Left forelimb (tissue), 1 donor: ENCODE results near the gene PDZD4.
A peak's percentile ranks its signal among the peaks of the same experiment; 100 is the strongest.

Source experiments
- DNase-seq: peaks from one replicate; pipeline ENCODE4 v3.0.0-alpha.2; 2018; ENCODE audit warnings: low spot score

The PDZD4 gene

DNA sequence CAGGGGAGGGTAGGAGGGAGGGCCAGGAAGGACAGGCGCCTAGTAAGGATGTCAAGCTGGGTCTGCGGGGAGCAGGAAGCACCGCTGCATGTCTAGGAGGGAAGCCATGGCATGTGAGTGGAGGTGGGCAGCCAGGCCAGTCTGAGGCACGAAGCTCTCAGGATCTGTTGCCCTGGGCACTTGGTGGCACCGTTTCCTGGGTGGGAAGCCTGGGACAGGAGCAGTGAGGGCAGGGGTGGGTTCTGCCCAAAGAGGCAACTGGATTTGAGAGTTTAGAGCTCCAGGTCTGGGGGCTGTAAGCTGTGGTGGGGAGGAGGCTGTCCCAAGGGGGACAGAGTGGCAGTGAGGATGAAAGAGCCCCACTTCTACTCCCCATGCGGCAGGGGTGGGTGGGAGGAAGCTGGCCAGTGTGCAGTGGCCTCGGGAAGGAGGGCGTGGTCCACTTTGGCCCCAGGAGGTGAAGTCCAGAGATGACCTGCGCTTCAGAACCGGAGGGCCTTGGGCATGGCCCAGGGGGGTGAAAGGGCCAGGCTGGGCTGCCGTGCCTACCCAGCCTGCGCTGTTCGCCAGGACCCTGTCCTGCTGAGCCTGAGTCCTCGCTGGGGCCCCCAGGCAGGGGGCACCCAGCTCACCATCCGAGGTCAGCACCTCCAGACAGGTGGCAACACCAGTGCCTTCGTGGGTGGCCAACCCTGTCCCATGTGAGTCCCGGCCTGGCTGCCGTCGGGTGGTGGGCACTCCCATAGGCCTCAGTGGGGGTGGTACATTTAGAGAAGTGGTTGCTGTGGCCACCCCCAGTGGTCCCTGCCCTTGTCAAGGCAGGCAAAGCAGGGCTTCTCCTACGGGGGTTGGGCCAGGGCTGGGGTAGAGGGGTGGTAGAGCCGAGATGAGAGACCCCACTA is 57.8 kb downstream of the PDZD4 start:
- peak; percentile 6 for DNase-seq

- peak; percentile 50 for DNase-seq
Observed at GRCh38 chrX:153771415-153772315, 58.7 kb downstream of the PDZD4 start.

DNA sequence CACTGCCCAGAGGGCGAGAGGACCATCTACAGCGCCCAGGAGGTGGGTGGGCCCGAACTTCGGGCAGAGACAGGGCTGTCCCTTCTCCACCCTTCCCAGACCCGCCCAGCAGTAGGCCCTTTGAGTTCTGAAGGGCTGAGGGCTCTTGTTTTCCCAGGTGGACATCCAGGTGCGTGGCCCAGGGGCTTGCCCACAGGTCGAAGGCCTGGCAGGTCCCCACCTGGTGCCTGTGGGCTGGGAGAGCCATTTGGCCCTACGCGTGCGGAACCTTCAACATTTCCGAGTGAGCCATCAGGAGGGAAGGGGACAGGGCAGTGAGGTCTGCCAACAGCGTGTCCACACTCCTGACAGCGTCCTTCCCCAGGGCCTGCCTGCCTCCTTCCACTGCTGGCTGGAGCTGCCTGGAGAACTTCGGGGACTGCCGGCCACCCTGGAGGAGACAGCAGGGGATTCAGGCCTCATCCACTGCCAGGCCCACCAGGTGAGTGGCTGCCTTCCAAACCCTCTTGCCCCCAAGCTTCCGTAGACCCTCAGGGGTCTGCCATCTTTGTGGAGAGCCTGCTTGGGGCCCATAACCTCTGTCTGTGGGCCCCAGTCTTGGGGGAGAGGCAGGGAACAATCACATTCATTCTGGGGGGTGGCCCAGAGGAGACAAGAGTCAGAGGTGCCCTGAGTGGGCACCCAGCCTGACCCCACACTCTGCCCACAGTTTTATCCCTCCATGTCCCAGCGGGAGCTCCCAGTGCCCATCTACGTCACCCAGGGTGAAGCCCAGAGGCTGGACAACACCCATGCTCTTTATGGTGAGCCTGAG is 59.5 kb downstream of the PDZD4 start:
- DNase-seq, result peak; percentile 30

DNA sequence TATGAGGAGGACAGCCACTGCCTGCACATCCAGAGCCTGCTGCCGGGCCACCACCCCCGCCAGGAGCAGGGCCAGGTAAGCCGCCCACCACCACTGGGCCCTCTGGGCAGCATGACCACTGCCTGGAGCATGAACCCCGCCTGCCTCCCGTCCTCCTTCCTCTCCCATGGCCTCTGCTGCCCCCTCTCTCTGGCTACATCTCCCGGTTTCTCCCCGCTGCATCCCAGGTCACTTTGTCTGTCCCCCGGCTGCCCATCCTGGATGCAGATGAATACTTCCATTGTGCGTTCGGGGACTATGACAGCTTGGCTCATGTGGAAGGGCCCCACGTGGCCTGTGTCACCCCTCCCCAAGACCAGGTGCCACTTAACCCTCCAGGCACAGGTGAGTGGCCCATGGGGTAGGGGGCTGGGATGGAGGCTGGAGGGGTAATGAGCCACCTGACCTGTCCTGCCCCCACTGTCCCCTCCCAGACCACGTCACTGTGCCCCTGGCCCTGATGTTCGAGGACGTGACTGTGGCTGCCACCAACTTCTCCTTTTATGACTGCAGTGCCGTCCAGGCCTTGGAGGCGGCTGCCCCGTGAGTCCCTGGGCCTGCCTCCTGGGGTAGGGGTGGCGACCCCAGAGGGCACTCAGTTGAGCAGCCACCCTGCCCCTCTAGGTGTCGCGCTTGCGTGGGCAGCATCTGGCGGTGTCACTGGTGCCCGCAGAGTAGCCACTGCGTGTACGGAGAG is 60.3 kb downstream of the PDZD4 start:
- DNase-seq, result peak; percentile 28

DNA sequence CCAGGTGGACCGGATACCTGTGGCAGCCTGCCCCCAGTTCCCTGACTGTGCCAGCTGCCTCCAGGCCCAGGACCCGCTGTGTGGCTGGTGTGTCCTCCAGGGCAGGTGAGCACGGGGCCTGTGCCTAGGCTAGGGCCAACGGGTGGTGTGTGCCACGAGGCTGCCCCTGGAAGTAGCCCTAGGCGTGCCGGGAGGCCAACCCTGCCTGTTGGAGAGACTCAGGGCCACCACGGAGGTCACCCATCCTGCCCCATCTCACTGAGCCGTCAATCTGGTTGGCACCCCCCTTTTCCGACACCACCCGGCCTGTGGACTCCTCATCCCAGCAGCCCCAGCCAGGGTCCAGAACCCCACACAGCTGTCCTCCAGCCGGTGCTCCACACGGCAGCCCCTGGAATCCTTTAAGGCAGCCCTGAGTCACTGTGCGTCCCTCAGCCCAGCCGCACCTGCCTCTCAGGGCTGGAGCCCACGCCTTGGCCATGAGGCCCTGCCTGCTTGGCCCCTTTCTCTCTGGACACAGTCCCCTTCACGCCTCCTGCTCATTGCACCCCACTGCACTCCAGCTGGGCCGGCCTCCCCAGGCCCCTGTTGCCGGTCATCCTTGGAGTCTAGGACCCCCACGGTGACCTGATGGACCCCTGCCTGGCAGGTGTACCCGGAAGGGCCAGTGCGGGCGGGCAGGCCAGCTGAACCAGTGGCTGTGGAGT is 61.0 kb downstream of the PDZD4 start:
- peak; percentile 31 for DNase-seq

GRCh38 chrX:153768311-153769157 is 61.8 kb downstream of the PDZD4 start:
- DNase-seq, result peak; percentile 20

DNA sequence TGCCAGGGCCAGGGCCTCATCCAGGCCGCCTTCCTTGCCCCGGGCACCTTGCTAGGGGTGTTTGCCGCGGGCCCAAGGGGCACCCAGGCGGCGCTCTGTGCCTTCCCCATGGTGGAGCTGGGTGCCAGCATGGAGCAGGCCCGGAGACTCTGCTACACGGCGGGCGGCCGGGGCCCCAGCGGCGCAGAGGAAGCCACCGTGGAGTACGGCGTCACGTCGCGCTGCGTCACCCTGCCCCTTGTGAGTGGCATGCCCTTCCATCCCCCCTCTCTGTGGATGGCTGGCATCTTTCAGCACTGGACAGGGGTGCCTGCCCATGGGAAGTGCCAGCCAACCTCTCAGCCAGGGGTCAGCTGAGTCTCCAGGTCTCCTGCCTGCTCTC is 62.7 kb downstream of the PDZD4 start:
- DNase-seq, result no peak

DNA sequence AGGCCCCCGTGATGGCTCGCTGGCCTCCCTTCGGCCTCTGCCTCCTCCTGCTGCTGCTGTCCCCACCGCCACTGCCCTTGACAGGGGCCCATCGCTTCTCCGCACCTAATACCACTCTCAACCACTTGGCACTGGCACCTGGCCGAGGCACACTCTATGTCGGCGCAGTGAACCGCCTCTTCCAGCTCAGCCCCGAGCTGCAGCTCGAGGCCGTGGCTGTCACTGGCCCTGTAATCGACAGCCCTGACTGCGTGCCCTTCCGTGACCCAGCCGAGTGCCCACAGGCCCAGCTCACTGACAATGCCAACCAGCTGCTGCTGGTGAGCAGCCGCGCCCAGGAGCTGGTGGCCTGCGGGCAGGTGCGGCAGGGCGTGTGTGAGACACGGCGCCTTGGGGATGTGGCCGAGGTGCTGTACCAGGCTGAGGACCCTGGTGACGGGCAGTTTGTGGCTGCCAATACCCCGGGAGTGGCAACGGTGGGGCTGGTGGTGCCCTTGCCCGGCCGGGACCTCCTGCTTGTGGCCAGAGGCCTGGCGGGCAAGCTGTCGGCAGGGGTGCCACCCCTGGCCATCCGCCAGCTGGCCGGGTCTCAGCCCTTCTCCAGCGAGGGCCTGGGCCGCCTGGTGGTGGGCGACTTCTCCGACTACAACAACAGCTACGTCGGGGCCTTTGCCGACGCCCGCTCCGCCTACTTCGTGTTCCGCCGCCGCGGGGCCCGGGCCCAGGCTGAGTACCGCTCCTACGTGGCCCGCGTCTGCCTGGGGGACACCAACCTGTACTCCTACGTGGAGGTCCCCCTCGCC is 63.3 kb downstream of the PDZD4 start:
- peak; percentile 28 for DNase-seq

GRCh38 chrX:153766098-153766817 is 64.1 kb downstream of the PDZD4 start:
- DNase-seq, result peak; percentile 64

GRCh38 chrX:153765138-153766079 is 64.9 kb downstream of the PDZD4 start:
- DNase-seq, result peak; percentile 60

GRCh38 chrX:153764786-153765137 is 65.6 kb downstream of the PDZD4 start:
- peak; percentile 63 for DNase-seq

- DNase-seq, result peak; percentile 63
Observed at GRCh38 chrX:153763989-153764755, 66.2 kb downstream of the PDZD4 start, which contains the start of gene PLXNB3. Gene PLXNB3 (plus strand): TSS chrX:153764249. CDS start chrX:153765536, 1,287 bp downstream.

DNA sequence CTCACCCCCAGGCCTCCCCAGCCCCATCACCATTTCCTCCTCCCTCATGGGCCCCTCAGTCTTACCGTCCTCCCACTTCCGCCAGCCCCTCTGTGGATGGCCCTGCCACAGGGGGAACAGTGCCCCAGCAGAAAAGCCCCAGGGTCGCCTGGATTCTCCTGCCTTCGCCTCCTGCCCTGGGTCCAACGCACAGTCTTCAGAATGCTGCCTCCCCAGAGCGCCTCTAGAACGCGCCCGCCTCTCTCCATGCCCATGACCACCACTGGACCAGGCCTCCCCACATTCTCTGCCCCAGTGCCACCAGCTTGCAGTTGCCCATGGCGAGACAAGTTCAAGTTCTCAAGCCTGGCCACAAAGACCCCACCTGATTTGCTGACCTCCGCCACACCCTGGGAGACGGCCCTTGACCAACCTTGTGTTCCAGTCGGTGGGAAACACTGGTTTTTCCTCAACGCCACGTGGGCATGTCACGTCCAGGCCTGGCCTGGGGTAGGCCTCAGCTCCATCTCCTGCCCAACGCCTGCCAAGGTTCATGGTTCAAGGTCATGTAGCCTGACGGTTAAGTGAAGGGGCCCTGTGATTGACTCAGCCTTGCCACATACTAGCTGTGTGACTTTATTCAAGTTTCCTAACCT is 66.9 kb downstream of the PDZD4 start:
- DNase-seq, result peak; percentile 17

DNA sequence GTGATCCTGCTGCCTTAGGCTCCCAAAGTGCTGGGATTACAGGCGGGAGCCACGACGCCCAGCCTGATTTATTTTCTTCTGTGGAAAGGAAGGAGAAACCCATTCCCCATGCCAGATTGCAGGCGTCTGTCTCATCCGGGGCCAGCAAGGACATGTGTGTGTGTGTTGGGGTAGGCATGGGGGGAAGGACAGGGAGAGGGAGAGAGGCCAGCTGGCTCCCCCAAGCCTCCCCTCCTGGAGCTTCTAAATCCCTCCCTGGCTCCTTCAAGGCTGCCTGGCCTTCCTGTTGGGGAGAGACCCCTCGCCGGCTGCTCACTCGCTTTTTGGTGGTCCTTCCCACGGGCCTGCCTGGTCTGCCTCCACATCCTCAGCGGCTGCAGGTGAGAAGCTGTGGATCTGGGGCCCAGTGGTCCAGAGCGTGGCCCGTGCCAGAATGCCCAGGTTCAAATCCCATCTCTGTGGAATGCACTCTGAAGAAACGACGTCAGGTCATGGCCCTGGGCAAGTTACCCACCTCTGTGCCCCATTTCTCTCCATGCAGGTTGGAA is 67.6 kb downstream of the PDZD4 start:
- DNase-seq, result peak; percentile 26

- DNase-seq, result peak; percentile 18
Observed at GRCh38 chrX:153761863-153762262, 68.5 kb downstream of the PDZD4 start.
